Testis (tissue), 3 donors: ENCODE measurements around the gene NEUROG1. TPM values are rescaled to one million over a fixed set of nuclear protein-coding genes. Genes with fewer than 3 reads are reported as not detected.

ENCODE experiments used
- DNase-seq: peaks from one replicate; pipeline ENCODE4 v3.0.0-alpha.2; 2019
- H3K27ac ChIP-seq, 2 donors: fragments of 200-600 bp; sonication (generic); one replicate each; pipeline ENCODE4 v1.5.1; 2019
- H3K27me3 ChIP-seq: fragments of 200-600 bp; sonication (generic); one replicate; pipeline ENCODE4 v1.5.1; 2019
- H3K36me3 ChIP-seq: fragments of 200-600 bp; sonication (generic); one replicate; pipeline ENCODE4 v1.5.1; 2017; ENCODE audit warnings: low read depth; ENCODE audit errors: missing control alignments
- H3K4me1 ChIP-seq: fragments of 200-600 bp; sonication (generic); one replicate; pipeline ENCODE4 v1.5.1; 2019
- H3K4me3 ChIP-seq, 2 donors: fragments of 200-600 bp; sonication (generic); one replicate each; pipeline ENCODE4 v1.5.1; 2017 to 2019
- H3K9me3 ChIP-seq: fragments of 200-600 bp; sonication (generic); one replicate; pipeline ENCODE4 v1.5.1; 2017
- POLR2A ChIP-seq: fragments of 450-650 bp; IDR thresholded peaks from one replicate; pipeline ENCODE4 v1.6.1; 2017; ENCODE audit warnings: antibody characterized with exemption, mild to moderate bottlenecking, moderate library complexity
- WGBS, 2 donors: methylation state at CpG; one replicate each; pipeline ENCODE4 v1.1.5; 2018; 5-methylcytosine and 5-hydroxymethylcytosine counted together
- intact Hi-C: fragments of 100-400 bp; cut with DNase I; formaldehyde crosslinking; loops from one replicate; pipeline ENCODE4 v1.15.1; 2023; ENCODE audit warnings: low total_unique reads
- polyA plus RNA-seq: library from polyadenylated mRNA; stranded (reverse); fragments of 350-450 nt; fragmentation: Illumina TruSeq; extraction: RNeasy Lipid Tissue Mini Kit (QIAGEN cat#74804); gene quantifications from one replicate; pipeline ENCODE4 v1.2.3, GENCODE V29; 2014; ENCODE audit warnings: low read depth, low replicate concordance; ENCODE audit not compliant: insufficient read depth
- total RNA-seq, 2 donors: library from RNA; depleted of rRNA; stranded (reverse); fragments of >200 nt; gene quantifications; one replicate each; pipeline ENCODE4 v1.2.3, GENCODE V29; 2016
- TF ChIP-seq, protein P1 (sequence below), 3 experiments: fragments of 450-650 bp in 2 of 3; fragments of 200-600 bp in 1 of 3; sonication (generic) in 1 of 3; IDR thresholded peaks; one replicate each; pipeline ENCODE4 v1.5.1; 2016 to 2019; ENCODE audit warnings: antibody characterized with exemption in 3 of 3, mild to moderate bottlenecking in 2 of 3, moderate library complexity in 1 of 3

NEUROG1 gene
- total and polyA plus RNA-seq, 3 donors from 2014 or later = not detected

DNA sequence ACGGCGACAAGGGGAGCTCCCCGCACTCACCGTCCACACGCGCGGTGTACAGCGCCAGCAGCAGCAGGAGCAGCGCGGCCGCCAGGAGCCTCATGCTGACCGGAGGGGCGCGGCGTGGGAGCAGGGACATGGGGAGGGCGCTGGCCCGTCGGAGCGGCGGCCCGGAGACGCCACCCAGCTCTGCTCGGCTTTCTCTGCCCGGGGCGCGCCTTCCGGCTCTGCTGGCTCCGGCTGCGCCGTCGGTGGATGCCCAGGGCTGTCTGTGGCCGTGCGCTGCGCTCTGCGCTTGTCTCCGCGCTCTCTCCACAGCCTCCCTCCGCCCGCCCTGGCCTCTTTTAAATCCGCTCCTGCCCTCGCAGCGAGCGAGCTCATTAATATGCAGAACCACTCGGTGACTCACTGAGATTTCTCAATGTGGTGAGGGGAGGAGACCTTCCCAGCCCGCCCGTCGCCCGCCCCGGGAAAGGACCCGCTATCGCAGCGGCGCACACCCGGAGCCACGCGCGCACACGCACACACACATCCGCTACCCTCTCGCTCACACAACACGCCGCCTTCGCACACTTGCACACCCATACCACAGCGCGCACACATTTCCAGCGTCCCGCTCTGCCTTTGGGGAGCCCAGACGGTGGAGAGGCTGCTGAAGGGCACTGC, 43.0 kb upstream of the NEUROG1 start, which contains the start of gene CXCL14:
CXCL14 (minus strand) TSS at position 307 of the 657 bp plus-strand sequence; CDS start at position 94, 213 bp downstream.
- 2 to 8% methylated on average over 11 to 51 of the region's 68 CpGs for WGBS, 2 donors
- intact Hi-C loops = no loop called here
- H3K9me3 ChIP-seq = no peaks in the 10 kb centered on the region
- DNase-seq = peak; percentile 31
- no peak within 1 kb of the TSS for H3K27ac ChIP-seq
- H3K36me3 ChIP-seq = no peaks in the 10 kb centered on the region
- H3K27me3 ChIP-seq = no peaks in the 10 kb centered on the region
- no peak for TF ChIP-seq POLR2A
- TF ChIP-seq, protein P1, sequence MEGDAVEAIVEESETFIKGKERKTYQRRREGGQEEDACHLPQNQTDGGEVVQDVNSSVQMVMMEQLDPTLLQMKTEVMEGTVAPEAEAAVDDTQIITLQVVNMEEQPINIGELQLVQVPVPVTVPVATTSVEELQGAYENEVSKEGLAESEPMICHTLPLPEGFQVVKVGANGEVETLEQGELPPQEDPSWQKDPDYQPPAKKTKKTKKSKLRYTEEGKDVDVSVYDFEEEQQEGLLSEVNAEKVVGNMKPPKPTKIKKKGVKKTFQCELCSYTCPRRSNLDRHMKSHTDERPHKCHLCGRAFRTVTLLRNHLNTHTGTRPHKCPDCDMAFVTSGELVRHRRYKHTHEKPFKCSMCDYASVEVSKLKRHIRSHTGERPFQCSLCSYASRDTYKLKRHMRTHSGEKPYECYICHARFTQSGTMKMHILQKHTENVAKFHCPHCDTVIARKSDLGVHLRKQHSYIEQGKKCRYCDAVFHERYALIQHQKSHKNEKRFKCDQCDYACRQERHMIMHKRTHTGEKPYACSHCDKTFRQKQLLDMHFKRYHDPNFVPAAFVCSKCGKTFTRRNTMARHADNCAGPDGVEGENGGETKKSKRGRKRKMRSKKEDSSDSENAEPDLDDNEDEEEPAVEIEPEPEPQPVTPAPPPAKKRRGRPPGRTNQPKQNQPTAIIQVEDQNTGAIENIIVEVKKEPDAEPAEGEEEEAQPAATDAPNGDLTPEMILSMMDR (IDR thresholded peaks at IDR 0.05) = no peak
- peak within 1 kb of the TSS; percentile 6 to 47 for H3K4me3 ChIP-seq
- no peaks in the 10 kb centered on the region for H3K4me1 ChIP-seq

GRCh38 chr5:135578305-135578684, 42.5 kb upstream of the NEUROG1 start:
- no peak overlapping the region for H3K27ac ChIP-seq
- no peaks in the 10 kb centered on the region for H3K36me3 ChIP-seq
- WGBS, 2 donors = 4 to 11% methylated on average over 4 to 15 of the region's 21 CpGs
- intact Hi-C loops = no loop called here
- TF ChIP-seq, protein P1 (IDR thresholded peaks at IDR 0.05) = no peak
- no peak for TF ChIP-seq POLR2A
- H3K27me3 ChIP-seq = no peaks in the 10 kb centered on the region
- DNase-seq = no peak
- H3K4me1 ChIP-seq = no peaks in the 10 kb centered on the region
- peak overlapping the region; percentile 6 to 47 for H3K4me3 ChIP-seq
- H3K9me3 ChIP-seq = no peaks in the 10 kb centered on the region

DNA sequence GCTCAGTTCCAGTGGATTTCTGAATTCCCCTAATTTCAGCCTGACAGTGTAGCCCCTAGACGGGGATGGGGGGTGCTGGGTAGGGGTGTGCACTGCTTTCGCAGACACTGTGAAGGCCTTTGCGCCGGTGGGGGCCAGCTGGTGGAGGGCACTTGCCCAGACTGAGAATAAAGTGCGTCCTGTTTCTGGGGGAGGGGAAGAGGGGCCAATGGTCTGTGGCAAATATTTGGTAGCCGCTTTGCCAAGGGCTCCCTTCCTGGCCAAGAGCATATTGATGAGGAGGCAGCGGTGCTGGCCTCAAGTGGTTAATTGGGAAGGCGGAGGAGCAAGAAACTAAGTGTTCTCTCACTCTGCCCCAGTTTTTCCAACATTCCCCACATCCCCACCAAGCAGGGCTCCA, 41.7 kb upstream of the NEUROG1 start:
- H3K27ac ChIP-seq = no peak overlapping the region
- no peaks in the 10 kb centered on the region for H3K4me1 ChIP-seq
- H3K36me3 ChIP-seq = no peaks in the 10 kb centered on the region
- WGBS, 2 donors = 51 to 69% methylated on average over 8 of the region's 8 CpGs
- no peaks in the 10 kb centered on the region for H3K27me3 ChIP-seq
- no peak for DNase-seq
- intact Hi-C loops = no loop called here
- no peak for TF ChIP-seq POLR2A
- TF ChIP-seq, protein P1 (IDR thresholded peaks at IDR 0.05) = no peak
- H3K4me3 ChIP-seq = no peak overlapping the region
- no peaks in the 10 kb centered on the region for H3K9me3 ChIP-seq

GRCh38 chr5:135576075-135576599, 40.4 kb upstream of the NEUROG1 start:
- H3K27ac ChIP-seq = no peak overlapping the region
- H3K4me3 ChIP-seq = no peak overlapping the region
- no peak for DNase-seq
- intact Hi-C loops = no loop called here
- no peaks in the 10 kb centered on the region for H3K36me3 ChIP-seq
- WGBS, 2 donors = 59 to 67% methylated on average over 4 to 6 of the region's 6 CpGs
- H3K27me3 ChIP-seq = no peaks in the 10 kb centered on the region
- no peak for TF ChIP-seq POLR2A
- TF ChIP-seq, protein P1 (IDR thresholded peaks at IDR 0.05) = no peak
- no peaks in the 10 kb centered on the region for H3K9me3 ChIP-seq
- H3K4me1 ChIP-seq = no peaks in the 10 kb centered on the region

DNA sequence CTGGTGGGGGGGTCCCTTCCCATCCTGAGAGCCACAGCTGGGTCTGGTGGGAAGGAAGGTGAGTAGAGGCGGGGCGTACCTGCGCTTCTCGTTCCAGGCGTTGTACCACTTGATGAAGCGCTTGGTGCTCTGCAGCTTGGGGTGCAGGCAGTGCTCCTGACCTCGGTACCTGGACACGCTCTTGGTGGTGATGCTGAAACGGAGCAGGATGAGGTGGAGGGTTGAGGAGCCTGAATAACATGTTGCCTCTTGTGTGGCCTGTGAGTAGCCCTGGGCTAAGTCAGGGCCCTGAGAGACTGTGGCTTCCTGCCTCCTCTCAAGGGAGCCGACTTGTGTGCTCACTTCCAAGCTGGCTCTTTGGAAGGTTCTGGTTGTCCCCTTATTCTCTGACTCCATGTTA, 38.7 kb upstream of the NEUROG1 start:
- WGBS, 2 donors = 91 to 95% methylated on average over 10 of the region's 10 CpGs
- TF ChIP-seq, protein P1 (IDR thresholded peaks at IDR 0.05) = no peak
- no peak for TF ChIP-seq POLR2A
- DNase-seq = no peak
- H3K27me3 ChIP-seq = no peaks in the 10 kb centered on the region
- no peaks in the 10 kb centered on the region for H3K4me1 ChIP-seq
- no peak overlapping the region for H3K27ac ChIP-seq
- H3K36me3 ChIP-seq = no peaks in the 10 kb centered on the region
- H3K4me3 ChIP-seq = no peak overlapping the region
- intact Hi-C loops = no loop called here
- no peaks in the 10 kb centered on the region for H3K9me3 ChIP-seq
